ENCODE data around the gene PPFIBP2.

GRCh38 chr11:7573193-7573557 lies 59.4 kb downstream of the PPFIBP2 start:
- no peak for TF ChIP-seq CTCF (IDR thresholded peaks at IDR 0.05 in 2 of 3, conservative IDR thresholded peaks at IDR 0.05 in 1 of 3; ENCODE audit: control insufficient read depth in 2 of 3, extremely low read depth in 1 of 3, insufficient read depth in 1 of 3, low read depth in 3 of 3, low read length in 3 of 3)
- TF ChIP-seq POLR2A (IDR thresholded peaks at IDR 0.05; ENCODE audit: low read depth, low read length) = no peak
- TF ChIP-seq TCF7 (IDR thresholded peaks at IDR 0.05; ENCODE audit: borderline replicate concordance) = no peak
- no peak for TF ChIP-seq ZBTB33 (IDR thresholded peaks at IDR 0.05)
- TF ChIP-seq SIN3A (IDR thresholded peaks at IDR 0.05; ENCODE audit: low read depth, low read length) = no peak
- no peak for TF ChIP-seq BHLHE40 (IDR thresholded peaks at IDR 0.05; ENCODE audit: borderline replicate concordance in 1 of 2, low read depth in 2 of 2, low read length in 1 of 2)
- no peak for TF ChIP-seq RAD21 (IDR thresholded peaks at IDR 0.05; ENCODE audit: insufficient read depth, low read depth, low read length)
- no peak for TF ChIP-seq IRF5 (IDR thresholded peaks at IDR 0.05; ENCODE audit: borderline replicate concordance)
- no peak for TF ChIP-seq CHD2 (IDR thresholded peaks at IDR 0.05; ENCODE audit: borderline replicate concordance, low read depth, low read length)
- no peak for TF ChIP-seq ESRRA (IDR thresholded peaks at IDR 0.05; ENCODE audit: low read length)
- TF ChIP-seq RFX5 (IDR thresholded peaks at IDR 0.05; ENCODE audit: low read depth, low read length) = no peak

All from GM12878 (cell line).